Measurements from ENCODE around the gene CPM.
"Not testable (repeated sequence)": the region's sequence is repeated elsewhere in the genome, so short reads cannot be mapped to it uniquely, and the experiment has no call there.

GRCh38 chr12:68810027-68810389 lies 123.0 kb downstream of the CPM start:
- TF ChIP-seq CTCF (conservative IDR thresholded peaks at IDR 0.05); EZH2 (IDR thresholded peaks at IDR 0.05; ENCODE audit: low read depth): not testable (repeated sequence)
